G401 (cell line): ENCODE measurements around the gene FKBP10. TPM values are rescaled to one million over a fixed set of nuclear protein-coding genes. Genes with fewer than 3 reads are reported as not detected.
"Not testable (repeated sequence)": the region's sequence is repeated elsewhere in the genome, so short reads cannot be mapped to it uniquely, and the experiment has no call there.

Experiments
- DNase-seq: peaks from one replicate; pipeline ENCODE4 v3.0.0-alpha.2; 2015; ENCODE audit warnings: low spot score
- in situ Hi-C: cut with HindIII; loops from 2 replicates; pipeline ENCODE4 v1.10.0; 2016; ENCODE audit warnings: low sequenced_read_pairs, mixed read lengths
- total RNA-seq: library from RNA; depleted of rRNA; stranded (reverse); fragments of >200 nt; shearing (Covaris generic); gene quantifications from 2 replicates; pipeline ENCODE4 v1.2.3, GENCODE V29; 2014

Gene FKBP10
- total RNA-seq, 1 experiment from 2014 or later, result 220 TPM

- in situ Hi-C loops, result no loop called here
- peak; percentile 52 for DNase-seq
Measured at GRCh38 chr17:41835214-41835799, 22.5 kb downstream of the FKBP10 start.

- in situ Hi-C loops, result no loop called here
- DNase-seq, result peak; percentile 63
Measured at GRCh38 chr17:41835800-41836549, 23.2 kb downstream of the FKBP10 start, which contains the start of gene NT5C3B. Gene NT5C3B, minus strand, starts transcription at chr17:41836232. Its CDS starts 39 bp downstream, at chr17:41836193.

GRCh38 chr17:41836550-41837196 lies 23.9 kb downstream of the FKBP10 start:
- in situ Hi-C loops, result no loop called here
- DNase-seq, result no peak

GRCh38 chr17:41837761-41838538 lies 25.1 kb downstream of the FKBP10 start, which contains the start of gene KLHL10:
Gene KLHL10, plus strand, starts transcription at chr17:41837825. Its CDS starts 108 bp downstream, at chr17:41837933.
- DNase-seq, result no peak
- in situ Hi-C loops, result no loop called here

GRCh38 chr17:41839448-41839847 lies 26.6 kb downstream of the FKBP10 start:
- in situ Hi-C loops, result not testable (repeated sequence)

GRCh38 chr17:41840781-41841180 lies 28.0 kb downstream of the FKBP10 start:
- in situ Hi-C loops, DNase-seq: not testable (repeated sequence)

More at GRCh38 chr17:41839448-41839847, 26.6 kb downstream of the FKBP10 start:
- DNase-seq, result not testable (repeated sequence)

- no peak for DNase-seq
- in situ Hi-C loops, result no loop called here
Measured at GRCh38 chr17:41844971-41845370, 32.2 kb downstream of the FKBP10 start.

- no peak for DNase-seq
- in situ Hi-C loops, result no loop called here
Measured at GRCh38 chr17:41848788-41849187, 36.0 kb downstream of the FKBP10 start.

GRCh38 chr17:41849251-41849990 lies 36.6 kb downstream of the FKBP10 start:
- in situ Hi-C loops, result no loop called here
- no peak for DNase-seq

GRCh38 chr17:41851382-41851781 lies 38.6 kb downstream of the FKBP10 start:
- in situ Hi-C loops, DNase-seq: not testable (repeated sequence)

- no peak for DNase-seq
- in situ Hi-C loops, result no loop called here
Measured at GRCh38 chr17:41860254-41860931, 47.6 kb downstream of the FKBP10 start.

GRCh38 chr17:41863074-41863848 lies 50.5 kb downstream of the FKBP10 start:
- DNase-seq, result peak; percentile 43
- in situ Hi-C loops, result no loop called here

- in situ Hi-C loops, result no loop called here
- DNase-seq, result no peak
Measured at GRCh38 chr17:41864498-41864835, 51.7 kb downstream of the FKBP10 start.

GRCh38 chr17:41864836-41865595 lies 52.2 kb downstream of the FKBP10 start, which contains the start of gene KLHL11:
Gene KLHL11, minus strand, starts transcription at chr17:41865423. Its CDS starts 53 bp downstream, at chr17:41865370.
- peak; percentile 90 for DNase-seq
- in situ Hi-C loops, result no loop called here

- in situ Hi-C loops, result no loop called here
- DNase-seq, result no peak
Measured at GRCh38 chr17:41865596-41865893, 52.7 kb downstream of the FKBP10 start.

- in situ Hi-C loops, result no loop called here
Measured at GRCh38 chr17:41868568-41868967, 55.8 kb downstream of the FKBP10 start.

GRCh38 chr17:41869426-41869825 lies 56.6 kb downstream of the FKBP10 start:
- in situ Hi-C loops, result no loop called here
- DNase-seq, result no peak

More at GRCh38 chr17:41868568-41868967, 55.8 kb downstream of the FKBP10 start:
- DNase-seq, result no peak
